ENCODE measurements around the gene DDX51. TPM values are rescaled to one million over a fixed set of nuclear protein-coding genes. Genes with fewer than 3 reads are reported as not detected.

DDX51 gene
- polyA plus RNA-seq, 1 experiment, result 8.2 TPM

DNA sequence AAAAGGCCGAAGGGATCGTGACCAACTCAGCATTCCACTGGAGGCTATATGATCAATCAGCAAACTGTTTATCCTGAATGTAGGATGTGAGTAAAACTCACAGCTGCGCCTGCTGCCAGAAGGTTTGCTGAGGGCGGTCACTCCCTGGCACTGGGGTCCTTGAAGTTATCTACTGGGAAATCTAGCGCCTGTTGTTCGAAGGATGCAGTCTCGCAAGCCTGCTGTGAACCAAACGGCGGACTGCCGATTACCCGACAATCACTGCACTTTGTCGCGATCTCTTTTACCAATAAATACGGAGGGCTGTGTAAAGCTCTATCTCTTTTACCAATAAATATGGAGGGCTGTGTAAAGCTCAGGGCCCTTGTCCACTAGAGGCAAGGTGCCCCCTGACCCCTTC, 12.9 kb downstream of the DDX51 start:
- no peak for DNase-seq (ENCODE audit: low read depth)
- Histone ChIP-seq H3K27me3 (ENCODE audit: control insufficient read depth, insufficient read depth, low read length) (no peaks in the 10 kb centered on the region), H3K36me3 (ENCODE audit: control insufficient read depth, insufficient read depth, low read length) (peaks cover 12% of the 10 kb centered on the region), H3K4me3 (ENCODE audit: low read depth, low read length) (no peak overlapping the region)
- ChIA-PET POLR2A (no interaction called here), CTCF (interaction anchor here (1.2 to 1.4 kb wide), 2 partner anchors 17 to 23 kb away, joined by 3 to 5 read pairs; no protein-coding TSS in a partner anchor)
- TF ChIP-seq, protein P1, sequence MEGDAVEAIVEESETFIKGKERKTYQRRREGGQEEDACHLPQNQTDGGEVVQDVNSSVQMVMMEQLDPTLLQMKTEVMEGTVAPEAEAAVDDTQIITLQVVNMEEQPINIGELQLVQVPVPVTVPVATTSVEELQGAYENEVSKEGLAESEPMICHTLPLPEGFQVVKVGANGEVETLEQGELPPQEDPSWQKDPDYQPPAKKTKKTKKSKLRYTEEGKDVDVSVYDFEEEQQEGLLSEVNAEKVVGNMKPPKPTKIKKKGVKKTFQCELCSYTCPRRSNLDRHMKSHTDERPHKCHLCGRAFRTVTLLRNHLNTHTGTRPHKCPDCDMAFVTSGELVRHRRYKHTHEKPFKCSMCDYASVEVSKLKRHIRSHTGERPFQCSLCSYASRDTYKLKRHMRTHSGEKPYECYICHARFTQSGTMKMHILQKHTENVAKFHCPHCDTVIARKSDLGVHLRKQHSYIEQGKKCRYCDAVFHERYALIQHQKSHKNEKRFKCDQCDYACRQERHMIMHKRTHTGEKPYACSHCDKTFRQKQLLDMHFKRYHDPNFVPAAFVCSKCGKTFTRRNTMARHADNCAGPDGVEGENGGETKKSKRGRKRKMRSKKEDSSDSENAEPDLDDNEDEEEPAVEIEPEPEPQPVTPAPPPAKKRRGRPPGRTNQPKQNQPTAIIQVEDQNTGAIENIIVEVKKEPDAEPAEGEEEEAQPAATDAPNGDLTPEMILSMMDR (IDR thresholded peaks at IDR 0.05; ENCODE audit: insufficient read depth, low read depth, low read length), result no peak

DNA sequence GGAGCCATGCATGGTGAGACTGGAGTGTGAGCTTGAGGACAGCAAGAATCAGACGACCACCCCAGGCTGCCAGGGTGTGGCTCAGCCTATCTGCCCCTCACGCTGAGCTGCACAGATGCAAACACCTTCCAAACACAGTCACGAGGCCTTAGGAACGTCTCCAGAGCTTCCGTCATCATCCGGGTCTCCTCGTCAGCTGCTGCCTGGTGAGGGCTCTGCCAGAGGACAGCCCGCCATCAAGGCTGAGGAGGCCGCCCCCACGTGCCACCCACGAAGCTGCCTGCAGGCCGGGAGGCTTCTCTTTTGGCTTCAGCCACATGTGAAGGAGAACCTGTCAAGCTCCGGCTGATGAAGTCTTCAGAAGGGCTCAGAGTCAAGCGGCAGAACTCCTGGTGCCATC, 13.4 kb downstream of the DDX51 start:
- TF ChIP-seq, protein P1 (IDR thresholded peaks at IDR 0.05; ENCODE audit: insufficient read depth, low read depth, low read length), result no peak
- CTCF ChIA-PET, result interaction anchor here (1.2 to 1.4 kb wide), 2 partner anchors 16 to 23 kb away, joined by 3 to 5 read pairs; no protein-coding TSS in a partner anchor
- POLR2A ChIA-PET, result no interaction called here
- DNase-seq (ENCODE audit: low read depth), result no peak
- Histone ChIP-seq H3K4me3 (ENCODE audit: low read depth, low read length) (no peak overlapping the region), H3K36me3 (ENCODE audit: control insufficient read depth, insufficient read depth, low read length) (peaks cover 14% of the 10 kb centered on the region), H3K27me3 (ENCODE audit: control insufficient read depth, insufficient read depth, low read length) (no peaks in the 10 kb centered on the region)

DNA sequence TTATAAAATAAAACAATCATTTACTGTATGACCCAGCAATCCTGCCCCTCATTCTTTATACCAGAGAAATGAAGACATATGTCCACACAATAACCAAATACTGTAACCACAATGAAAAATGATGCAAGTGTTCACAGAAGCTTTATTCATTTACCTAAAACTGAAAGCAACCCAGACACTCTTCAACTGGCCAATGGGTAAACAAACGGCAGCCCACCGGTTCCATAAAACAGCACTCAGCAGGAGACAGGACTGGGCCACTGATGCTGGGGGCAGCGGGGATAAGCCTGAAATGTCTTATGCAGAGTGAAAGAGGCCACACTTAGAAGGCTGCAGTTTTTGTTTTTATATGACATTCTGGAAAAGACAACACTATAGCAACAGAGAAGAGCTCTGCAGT, 15.1 kb downstream of the DDX51 start:
- TF ChIP-seq, protein P1 (IDR thresholded peaks at IDR 0.05; ENCODE audit: insufficient read depth, low read depth, low read length), result no peak
- POLR2A ChIA-PET, result no interaction called here
- CTCF ChIA-PET, result no interaction called here

DNA sequence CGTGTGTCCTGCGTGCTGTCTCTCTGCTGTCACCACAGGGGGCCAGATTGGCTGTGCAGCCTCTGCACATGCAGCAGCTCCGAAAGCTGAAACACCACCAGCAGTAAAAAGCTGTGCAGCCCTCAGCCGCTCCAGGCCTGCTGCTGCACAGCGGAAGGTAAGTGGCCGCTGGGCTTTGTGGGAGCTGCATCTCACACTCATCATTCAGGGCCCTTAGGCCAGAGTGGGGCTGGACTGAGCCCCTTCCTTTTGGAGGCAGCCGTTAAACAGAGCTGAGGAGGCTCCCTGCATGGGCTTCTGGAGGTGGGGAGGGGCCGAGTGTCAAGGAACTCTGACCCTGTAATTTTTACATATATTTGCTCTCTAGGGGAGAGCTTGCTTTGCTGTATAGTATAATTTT, 17.1 kb downstream of the DDX51 start:
- Histone ChIP-seq H3K4me3 (ENCODE audit: low read depth, low read length) (no peak overlapping the region), H3K36me3 (ENCODE audit: control insufficient read depth, insufficient read depth, low read length) (peaks cover 22% of the 10 kb centered on the region), H3K27me3 (ENCODE audit: control insufficient read depth, insufficient read depth, low read length) (no peaks in the 10 kb centered on the region)
- CTCF ChIA-PET, result no interaction called here
- TF ChIP-seq, protein P1 (IDR thresholded peaks at IDR 0.05; ENCODE audit: insufficient read depth, low read depth, low read length), result no peak
- POLR2A ChIA-PET, result no interaction called here
- DNase-seq (ENCODE audit: low read depth), result no peak

More for the DNA sequence above, 15.1 kb downstream of the DDX51 start:
- no peak overlapping the region for H3K4me3 ChIP-seq (ENCODE audit: low read depth, low read length)
- no peak for DNase-seq (ENCODE audit: low read depth)
- peaks cover 20% of the 10 kb centered on the region for H3K36me3 ChIP-seq (ENCODE audit: control insufficient read depth, insufficient read depth, low read length)
- no peaks in the 10 kb centered on the region for H3K27me3 ChIP-seq (ENCODE audit: control insufficient read depth, insufficient read depth, low read length)

DNA sequence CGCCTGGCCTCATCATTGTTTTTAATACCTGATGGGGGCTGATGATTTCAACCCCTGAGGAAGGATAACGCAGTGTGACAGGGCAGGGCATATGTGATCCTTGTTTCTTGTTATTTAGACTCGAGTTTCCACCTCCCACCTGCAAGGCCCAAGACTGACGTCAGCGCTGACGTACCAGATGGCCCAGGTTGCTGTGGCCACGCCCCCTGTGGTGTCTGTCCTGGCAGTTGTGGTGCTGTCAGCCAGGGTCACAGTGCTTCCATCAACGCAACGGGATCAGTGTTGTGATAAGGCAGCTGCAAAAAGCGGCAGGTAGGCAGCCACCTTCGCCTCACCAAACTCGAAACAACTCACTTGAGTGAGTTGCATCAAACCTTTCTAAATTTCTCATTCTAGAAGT, 18.4 kb downstream of the DDX51 start:
- TF ChIP-seq, protein P1 (IDR thresholded peaks at IDR 0.05; ENCODE audit: insufficient read depth, low read depth, low read length), result no peak
- DNase-seq (ENCODE audit: low read depth), result no peak
- POLR2A ChIA-PET, result no interaction called here
- H3K36me3 ChIP-seq (ENCODE audit: control insufficient read depth, insufficient read depth, low read length), result peaks cover 22% of the 10 kb centered on the region
- no peaks in the 10 kb centered on the region for H3K27me3 ChIP-seq (ENCODE audit: control insufficient read depth, insufficient read depth, low read length)
- no peak overlapping the region for H3K4me3 ChIP-seq (ENCODE audit: low read depth, low read length)
- CTCF ChIA-PET, result no interaction called here
